HepG2 (cell line): ENCODE results near the gene FSD1. TPM values are rescaled to one million over a fixed set of nuclear protein-coding genes. Genes with fewer than 3 reads are reported as not detected.
A peak's percentile ranks its signal among the peaks of the same experiment; 100 is the strongest.

Source experiments
- ATF7 ChIP-seq, 2 experiments: fragments of 450-650 bp in 1 of 2; sonication (generic) in 1 of 2; formaldehyde crosslinking in 1 of 2; IDR thresholded peaks; 2 replicates each; pipeline versions ENCODE4 v1.4.0 to v1.6.1; 2016 to 2020; ENCODE audit warnings: antibody characterized with exemption in 1 of 2, mild to moderate bottlenecking in 1 of 2, missing genetic modification reagents in 1 of 2
- JUN ChIP-seq: sonication (generic); formaldehyde crosslinking; IDR thresholded peaks from 2 replicates; pipeline ENCODE4 v1.4.0; 2020; ENCODE audit warnings: mild to moderate bottlenecking, missing genetic modification reagents
- MTA1 ChIP-seq: sonication (generic); formaldehyde crosslinking; IDR thresholded peaks from 2 replicates; pipeline ENCODE4 v1.4.0; 2020; ENCODE audit warnings: missing genetic modification reagents, mild to moderate bottlenecking, borderline replicate concordance
- MTF2 ChIP-seq: sonication (generic); formaldehyde crosslinking; IDR thresholded peaks from 2 replicates; pipeline ENCODE4 v1.5.0; 2020; ENCODE audit warnings: missing genetic modification reagents, borderline replicate concordance
- NFE2L1 ChIP-seq: sonication (generic); formaldehyde crosslinking; IDR thresholded peaks from 2 replicates; pipeline ENCODE4 v1.4.0; 2020; ENCODE audit warnings: missing genetic modification reagents, mild to moderate bottlenecking, borderline replicate concordance
- NONO ChIP-seq, 2 experiments: fragments of 450-650 bp in 1 of 2; sonication (generic) in 1 of 2; formaldehyde crosslinking in 1 of 2; IDR thresholded peaks in 1 of 2; conservative IDR thresholded peaks in 1 of 2; 2 replicates each; pipeline versions ENCODE4 v1.6.1 to v1.8.0; 2017 to 2022; ENCODE audit warnings: mild to moderate bottlenecking in 1 of 2, missing genetic modification reagents in 1 of 2, moderate library complexity in 1 of 2
- REL ChIP-seq: sonication (generic); formaldehyde crosslinking; conservative IDR thresholded peaks from 2 replicates; pipeline ENCODE4 v1.8.0; 2022; ENCODE audit warnings: mild to moderate bottlenecking, missing genetic modification reagents, moderate library complexity
- SIN3A ChIP-seq: IDR thresholded peaks from 2 replicates; pipeline ENCODE4 v1.6.1; 2011; ENCODE audit warnings: low read depth, mild to moderate bottlenecking, control low read depth, low read length, borderline replicate concordance
- SMC3 ChIP-seq: IDR thresholded peaks from 2 replicates; pipeline ENCODE4 v1.6.1; 2011; ENCODE audit warnings: low read length, improper control_type of control experiment
- TCF7 ChIP-seq: sonication (generic); IDR thresholded peaks from 2 replicates; pipeline ENCODE4 v1.6.1; 2016; ENCODE audit warnings: antibody characterized with exemption, low read depth
- ZBTB8A ChIP-seq: sonication (generic); formaldehyde crosslinking; IDR thresholded peaks from 2 replicates; pipeline ENCODE4 v1.4.0; 2020; ENCODE audit warnings: mild to moderate bottlenecking, low read depth, missing genetic modification reagents, borderline replicate concordance
- ZMYM2 ChIP-seq: sonication (generic); formaldehyde crosslinking; IDR thresholded peaks from 2 replicates; pipeline ENCODE4 v1.8.0; 2022; ENCODE audit warnings: mild to moderate bottlenecking, missing genetic modification reagents
- ZNF17 ChIP-seq: sonication (generic); formaldehyde crosslinking; IDR thresholded peaks from 2 replicates; pipeline ENCODE4 v1.5.0; 2020; ENCODE audit warnings: mild to moderate bottlenecking, missing genetic modification reagents
- ZNF337 ChIP-seq: sonication (generic); formaldehyde crosslinking; IDR thresholded peaks from 2 replicates; pipeline ENCODE4 v1.5.1; 2020; ENCODE audit warnings: missing genetic modification reagents, low read depth, mild to moderate bottlenecking, borderline replicate concordance
- ZNF382 ChIP-seq: sonication (generic); formaldehyde crosslinking; IDR thresholded peaks from 2 replicates; pipeline ENCODE4 v1.5.0; 2020; ENCODE audit warnings: missing genetic modification reagents, mild to moderate bottlenecking, borderline replicate concordance
- ZNF629 ChIP-seq: sonication (generic); formaldehyde crosslinking; conservative IDR thresholded peaks from 2 replicates; pipeline ENCODE4 v1.5.0; 2020; ENCODE audit warnings: missing genetic modification reagents
- ZNF841 ChIP-seq: sonication (generic); formaldehyde crosslinking; IDR thresholded peaks from 2 replicates; pipeline ENCODE4 v1.8.1; 2023; ENCODE audit warnings: missing genetic modification reagents, borderline replicate concordance
- polyA plus RNA-seq, 8 experiments: library from polyadenylated mRNA; depleted of rRNA in 3 of 8; stranded (reverse) in 7 of 8; unstranded in 1 of 8; fragments of >200 nt; fragmentation: Illumina TruSeq in 4 of 8; extraction: Trizol in 4 of 8; gene quantifications; 2 replicates each; pipeline versions ENCODE4 v1.2.1 to v1.2.3, GENCODE V29; 2011 to 2016; ENCODE audit warnings: low read depth in 4 of 8, missing spikeins in 1 of 8, mixed read lengths in 1 of 8; ENCODE audit not compliant: insufficient read depth in 1 of 8
- total RNA-seq, 5 experiments: library from RNA; depleted of rRNA; stranded (reverse); fragments of >200 nt; fragmentation: Illumina TruSeq; extraction: Trizol; gene quantifications; 2 replicates each; pipeline ENCODE4 v1.2.3, GENCODE V29; 2016; ENCODE audit warnings: low read depth in 1 of 5
- TF ChIP-seq, protein P1 (sequence below): sonication (generic); formaldehyde crosslinking; IDR thresholded peaks from 2 replicates; pipeline ENCODE4 v1.5.0; 2020; ENCODE audit warnings: missing genetic modification reagents
- TF ChIP-seq, protein P2 (sequence below): sonication (generic); formaldehyde crosslinking; IDR thresholded peaks from 2 replicates; pipeline ENCODE4 v1.9.0; 2021; ENCODE audit warnings: missing genetic modification reagents, borderline replicate concordance
- TF ChIP-seq, protein P3 (sequence below): sonication (generic); formaldehyde crosslinking; IDR thresholded peaks from 2 replicates; pipeline ENCODE4 v1.4.0; 2020; ENCODE audit warnings: low read depth, mild to moderate bottlenecking, missing genetic modification reagents
- TF ChIP-seq, protein P4 (sequence below): sonication (generic); formaldehyde crosslinking; IDR thresholded peaks from 2 replicates; pipeline ENCODE4 v1.8.0; 2022; ENCODE audit warnings: mild to moderate bottlenecking, missing genetic modification reagents, borderline replicate concordance

Gene FSD1
- total and polyA plus RNA-seq, 2 of the 13 experiments (the other 11 are each of a cell fraction or from before 2014, with no cell fraction given), result 0.29 to 0.66 TPM

DNA sequence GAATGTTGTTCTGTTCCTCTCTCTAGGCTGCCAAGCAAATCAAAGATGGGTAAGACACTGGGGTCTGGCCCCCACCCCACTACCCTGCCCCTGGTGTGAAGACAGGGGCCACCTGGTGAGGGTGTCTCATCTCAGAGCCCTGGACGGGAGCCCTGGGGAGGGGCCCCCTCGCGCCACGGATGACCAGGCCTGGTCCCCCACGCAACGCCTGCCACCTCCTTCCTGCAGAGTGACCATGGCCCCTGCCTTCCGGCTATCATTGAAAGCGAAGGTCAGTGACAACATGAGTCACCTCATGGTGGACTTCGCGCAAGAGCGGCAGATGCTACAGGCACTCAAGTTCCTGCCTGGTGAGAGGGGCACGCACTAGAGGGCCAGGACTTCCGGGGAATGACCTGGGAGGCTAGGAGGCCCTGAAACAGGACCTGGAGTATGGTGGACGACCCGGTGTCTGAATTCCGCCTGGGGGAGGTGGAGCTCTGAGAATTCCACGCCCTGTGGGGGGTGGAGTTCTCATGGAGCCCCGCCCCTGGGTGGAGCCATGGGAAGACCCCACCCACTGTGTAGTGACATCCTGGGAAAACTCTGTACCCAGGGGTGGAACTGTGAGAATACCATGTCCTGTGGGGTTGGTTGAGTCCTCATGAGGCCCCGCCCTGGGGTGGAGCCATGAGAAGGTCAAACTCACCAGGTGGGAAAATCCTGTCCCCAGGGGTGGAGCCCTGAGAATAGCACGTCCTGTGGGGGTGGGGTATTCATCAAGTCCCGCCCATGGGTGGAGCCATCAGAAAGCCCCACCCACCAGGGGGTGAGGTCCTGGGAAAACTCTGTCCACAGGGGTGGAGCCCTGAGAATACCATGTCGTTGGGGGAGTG lies 6.1 kb downstream of the FSD1 start (continued):
- no peak for TF ChIP-seq ZBTB8A (CRISPR knock-in tag)
- TF ChIP-seq ZNF382 (CRISPR knock-in tag), result no peak
- TF ChIP-seq SIN3A, result 0 out of 2 replicates have a peak, but pooled peaks have one; percentile 47
- peak; percentile 93 for TF ChIP-seq ZMYM2
- TF ChIP-seq, protein P1, sequence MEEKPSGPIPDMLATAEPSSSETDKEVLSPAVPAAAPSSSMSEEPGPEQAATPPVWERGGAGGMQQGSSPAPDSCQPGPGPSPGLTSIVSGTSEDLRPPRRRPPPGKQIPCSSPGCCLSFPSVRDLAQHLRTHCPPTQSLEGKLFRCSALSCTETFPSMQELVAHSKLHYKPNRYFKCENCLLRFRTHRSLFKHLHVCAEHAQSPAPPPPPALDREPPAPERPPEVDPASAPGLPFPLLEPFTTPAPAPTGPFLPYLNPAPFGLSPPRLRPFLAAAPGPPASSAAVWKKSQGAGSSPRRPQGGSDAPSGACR (CRISPR knock-in tag), result peak; percentile 96
- TF ChIP-seq ZNF17 (CRISPR knock-in tag), result no peak
- no peak for TF ChIP-seq ZNF841
- TF ChIP-seq, protein P2, sequence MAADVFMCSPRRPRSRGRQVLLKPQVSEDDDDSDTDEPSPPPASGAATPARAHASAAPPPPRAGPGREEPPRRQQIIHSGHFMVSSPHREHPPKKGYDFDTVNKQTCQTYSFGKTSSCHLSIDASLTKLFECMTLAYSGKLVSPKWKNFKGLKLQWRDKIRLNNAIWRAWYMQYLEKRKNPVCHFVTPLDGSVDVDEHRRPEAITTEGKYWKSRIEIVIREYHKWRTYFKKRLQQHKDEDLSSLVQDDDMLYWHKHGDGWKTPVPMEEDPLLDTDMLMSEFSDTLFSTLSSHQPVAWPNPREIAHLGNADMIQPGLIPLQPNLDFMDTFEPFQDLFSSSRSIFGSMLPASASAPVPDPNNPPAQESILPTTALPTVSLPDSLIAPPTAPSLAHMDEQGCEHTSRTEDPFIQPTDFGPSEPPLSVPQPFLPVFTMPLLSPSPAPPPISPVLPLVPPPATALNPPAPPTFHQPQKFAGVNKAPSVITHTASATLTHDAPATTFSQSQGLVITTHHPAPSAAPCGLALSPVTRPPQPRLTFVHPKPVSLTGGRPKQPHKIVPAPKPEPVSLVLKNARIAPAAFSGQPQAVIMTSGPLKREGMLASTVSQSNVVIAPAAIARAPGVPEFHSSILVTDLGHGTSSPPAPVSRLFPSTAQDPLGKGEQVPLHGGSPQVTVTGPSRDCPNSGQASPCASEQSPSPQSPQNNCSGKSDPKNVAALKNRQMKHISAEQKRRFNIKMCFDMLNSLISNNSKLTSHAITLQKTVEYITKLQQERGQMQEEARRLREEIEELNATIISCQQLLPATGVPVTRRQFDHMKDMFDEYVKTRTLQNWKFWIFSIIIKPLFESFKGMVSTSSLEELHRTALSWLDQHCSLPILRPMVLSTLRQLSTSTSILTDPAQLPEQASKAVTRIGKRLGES (CRISPR knock-in tag), result peak; percentile 12; the same call in 1 of the 2 replicates
- no peak for TF ChIP-seq NONO (IDR thresholded peaks at IDR 0.05)
- TF ChIP-seq NONO (CRISPR knock-in tag; conservative IDR thresholded peaks at IDR 0.05), result peak; percentile 81
- peak; percentile 42; the same call in 1 of the 2 replicates for TF ChIP-seq ZNF629 (CRISPR knock-in tag)
- no peak for TF ChIP-seq REL (CRISPR knock-in tag)
- TF ChIP-seq SMC3, result no peak
- no peak for TF ChIP-seq ATF7 (IDR thresholded peaks at IDR 0.05)
- TF ChIP-seq ATF7 (CRISPR knock-in tag; IDR thresholded peaks at IDR 0.05), result peak; percentile 86
- no peak for TF ChIP-seq MTF2 (CRISPR knock-in tag)
- TF ChIP-seq, protein P3, sequence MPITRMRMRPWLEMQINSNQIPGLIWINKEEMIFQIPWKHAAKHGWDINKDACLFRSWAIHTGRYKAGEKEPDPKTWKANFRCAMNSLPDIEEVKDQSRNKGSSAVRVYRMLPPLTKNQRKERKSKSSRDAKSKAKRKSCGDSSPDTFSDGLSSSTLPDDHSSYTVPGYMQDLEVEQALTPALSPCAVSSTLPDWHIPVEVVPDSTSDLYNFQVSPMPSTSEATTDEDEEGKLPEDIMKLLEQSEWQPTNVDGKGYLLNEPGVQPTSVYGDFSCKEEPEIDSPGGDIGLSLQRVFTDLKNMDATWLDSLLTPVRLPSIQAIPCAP (CRISPR knock-in tag), result no peak
- peak; percentile 76; the same call in 1 of the 2 replicates for TF ChIP-seq MTA1
- no peak for TF ChIP-seq TCF7
- TF ChIP-seq ZNF337 (CRISPR knock-in tag), result peak; percentile 89; the same call in 1 of the 2 replicates
- TF ChIP-seq, protein P4, sequence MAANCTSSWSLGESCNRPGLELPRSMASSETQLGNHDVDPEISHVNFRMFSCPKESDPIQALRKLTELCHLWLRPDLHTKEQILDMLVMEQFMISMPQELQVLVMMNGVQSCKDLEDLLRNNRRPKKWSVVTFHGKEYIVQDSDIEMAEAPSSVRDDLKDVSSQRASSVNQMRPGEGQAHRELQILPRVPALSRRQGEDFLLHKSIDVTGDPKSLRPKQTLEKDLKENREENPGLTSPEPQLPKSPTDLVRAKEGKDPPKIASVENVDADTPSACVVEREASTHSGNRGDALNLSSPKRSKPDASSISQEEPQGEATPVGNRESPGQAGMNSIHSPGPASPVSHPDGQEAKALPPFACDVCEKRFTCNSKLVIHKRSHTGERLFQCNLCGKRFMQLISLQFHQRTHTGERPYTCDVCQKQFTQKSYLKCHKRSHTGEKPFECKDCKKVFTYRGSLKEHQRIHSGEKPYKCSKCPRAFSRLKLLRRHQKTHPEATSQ (CRISPR knock-in tag), result no peak
- TF ChIP-seq JUN (CRISPR knock-in tag), result peak; percentile 93
- TF ChIP-seq NFE2L1, result no peak
